TTC549 (cell line): ENCODE measurements around the gene DPP4.
"Not testable (repeated sequence)": the region's sequence is repeated elsewhere in the genome, so short reads cannot be mapped to it uniquely, and the experiment has no call there.

Source experiments
- FAIRE-seq: peaks from 2 replicates; lab custom pipeline; 2012; peaks lifted over from hg19 to GRCh38; lab: Jason Lieb, UNC

Gene DPP4

GRCh38 chr2:161987311-161987710 lies 86.7 kb downstream of the DPP4 start:
- no peak for FAIRE-seq

- peak; percentile 11 for FAIRE-seq
Measured at GRCh38 chr2:161983866-161984265, 90.1 kb downstream of the DPP4 start.

- FAIRE-seq: no peak
Measured at GRCh38 chr2:161983331-161983651, 90.7 kb downstream of the DPP4 start.

GRCh38 chr2:161982548-161983330 lies 91.3 kb downstream of the DPP4 start:
- no peak for FAIRE-seq

- FAIRE-seq: no peak
Measured at GRCh38 chr2:161981679-161982250, 92.2 kb downstream of the DPP4 start.

- FAIRE-seq: no peak
Measured at GRCh38 chr2:161980976-161981375, 93.0 kb downstream of the DPP4 start.

- no peak for FAIRE-seq
Measured at GRCh38 chr2:161979490-161979889, 94.5 kb downstream of the DPP4 start.

- FAIRE-seq: not testable (repeated sequence)
Measured at GRCh38 chr2:161977926-161978325, 96.1 kb downstream of the DPP4 start.

- FAIRE-seq: no peak
Measured at GRCh38 chr2:161976917-161977316, 97.1 kb downstream of the DPP4 start.

- FAIRE-seq: no peak
Measured at GRCh38 chr2:161976295-161976694, 97.7 kb downstream of the DPP4 start.

- no peak for FAIRE-seq
Measured at GRCh38 chr2:161975813-161976160, 98.2 kb downstream of the DPP4 start.

GRCh38 chr2:161975062-161975812 lies 98.8 kb downstream of the DPP4 start:
- FAIRE-seq: no peak

GRCh38 chr2:161974461-161974860 lies 99.6 kb downstream of the DPP4 start:
- no peak for FAIRE-seq

- FAIRE-seq: no peak
Measured at GRCh38 chr2:161972866-161973265, 101.1 kb downstream of the DPP4 start.

- no peak for FAIRE-seq
Measured at GRCh38 chr2:161972232-161972631, 101.8 kb downstream of the DPP4 start.

- FAIRE-seq: no peak
Measured at GRCh38 chr2:161971551-161971950, 102.5 kb downstream of the DPP4 start.

GRCh38 chr2:161969159-161969558 lies 104.9 kb downstream of the DPP4 start:
- FAIRE-seq: no peak

GRCh38 chr2:161965994-161966393 lies 108.0 kb downstream of the DPP4 start:
- peak; percentile 5 for FAIRE-seq

GRCh38 chr2:161964160-161964559 lies 109.9 kb downstream of the DPP4 start:
- no peak for FAIRE-seq

- peak; percentile 22 for FAIRE-seq
Measured at GRCh38 chr2:161962160-161962559, 111.9 kb downstream of the DPP4 start.

- FAIRE-seq: no peak
Measured at GRCh38 chr2:161961061-161961460, 113.0 kb downstream of the DPP4 start.

- FAIRE-seq: no peak
Measured at GRCh38 chr2:161956738-161957137, 117.3 kb downstream of the DPP4 start.

GRCh38 chr2:161955211-161955610 lies 118.8 kb downstream of the DPP4 start:
- no peak for FAIRE-seq

GRCh38 chr2:161954103-161954502 lies 119.9 kb downstream of the DPP4 start:
- no peak for FAIRE-seq
